Endothelial cell of umbilical vein (primary cell): ENCODE results near the gene VASN. TPM values are rescaled to one million over a fixed set of nuclear protein-coding genes. Genes with fewer than 3 reads are reported as not detected.

ENCODE experiments used
- BruUV-seq: library from RNA; stranded (reverse); fragments of 400-500 nt; replicated peaks from 2 replicates; lab custom pipeline; 2021; lab: Mats Ljungman, UMichigan
- CTCF ChIA-PET: fragments of 300-600, 350-600 bp; sonication (Branson Sonifier 250); formaldehyde crosslinking; loops from one replicate; lab custom pipeline; 2021; ENCODE audit warnings: antibody characterized with exemption, inconsistent platforms; lab: Charles Lee
- POLR2A ChIA-PET: fragments of 300-600, 350-600 bp; sonication (Branson Sonifier 250); formaldehyde crosslinking; loops from one replicate; lab custom pipeline; 2021; ENCODE audit warnings: antibody characterized with exemption, inconsistent platforms; lab: Charles Lee
- DNase-seq: peaks from one replicate; pipeline ENCODE4 v3.0.0-alpha.2; 2011; ENCODE audit warnings: low read depth, low spot score
- FAIRE-seq: peaks from 2 replicates; lab custom pipeline; 2011; peaks lifted over from hg19 to GRCh38; lab: Jason Lieb, UNC
- H2AFZ ChIP-seq: 2 replicates; pipeline ENCODE4 v1.6.0; 2012; ENCODE audit warnings: low read depth, low read length, control low read depth, inconsistent platforms
- H3K27ac ChIP-seq: 2 replicates; pipeline ENCODE4 v1.5.1; 2011; ENCODE audit warnings: low read depth, mild to moderate bottlenecking, control low read depth, low read length, moderate library complexity; ENCODE audit not compliant: insufficient read depth
- H3K27me3 ChIP-seq, 2 experiments: 2 replicates each; pipeline versions ENCODE4 v1.6.0 to v1.6.1; 2011; ENCODE audit warnings: low read length in 2 of 2, mixed read lengths in 1 of 2; ENCODE audit not compliant: control insufficient read depth in 2 of 2, insufficient read depth in 2 of 2
- H3K36me3 ChIP-seq, 2 experiments: 2 replicates in 1 of 2; 3 replicates in 1 of 2; pipeline ENCODE4 v1.5.1; 2011; ENCODE audit warnings: low read length in 2 of 2, mild to moderate bottlenecking in 1 of 2, moderate library complexity in 1 of 2; ENCODE audit not compliant: control insufficient read depth in 2 of 2, insufficient read depth in 2 of 2; ENCODE audit errors: extremely low read depth in 1 of 2
- H3K4me1 ChIP-seq: 3 replicates; pipeline ENCODE4 v1.5.1; 2011; ENCODE audit warnings: mild to moderate bottlenecking, low read length; ENCODE audit not compliant: control insufficient read depth, insufficient read depth; ENCODE audit errors: extremely low read depth
- H3K4me2 ChIP-seq: 2 replicates; pipeline ENCODE4 v1.6.1; 2011; ENCODE audit warnings: low read length, control low read depth, mixed read lengths; ENCODE audit not compliant: insufficient read depth
- H3K4me3 ChIP-seq, 3 experiments: fragments of 200-600 bp in 1 of 3; sonication (generic), shearing (Covaris generic) in 1 of 3; replicated peaks in 1 of 3; 2 replicates each; pipeline ENCODE4 v1.5.1; 2011 to 2016; ENCODE audit warnings: control low read depth in 3 of 3, low read length in 3 of 3, mild to moderate bottlenecking in 2 of 3, inconsistent platforms in 1 of 3, low read depth in 1 of 3, moderate library complexity in 1 of 3; ENCODE audit not compliant: insufficient read depth in 1 of 3
- H3K79me2 ChIP-seq: 2 replicates; pipeline ENCODE4 v1.6.0; 2012; ENCODE audit warnings: low read length, inconsistent platforms; ENCODE audit not compliant: control insufficient read depth, insufficient read depth
- H3K9ac ChIP-seq: replicated peaks from 2 replicates; pipeline ENCODE3; 2011; ENCODE audit warnings: low read length, control low read depth; ENCODE audit not compliant: insufficient read depth; ENCODE audit errors: extremely low read depth
- H3K9me1 ChIP-seq: replicated peaks from 3 replicates; pipeline ENCODE4 v1.6.0; 2011; ENCODE audit warnings: mild to moderate bottlenecking, low read length; ENCODE audit not compliant: control insufficient read depth, insufficient read depth; ENCODE audit errors: extremely low read depth
- H3K9me3 ChIP-seq: replicated peaks from 2 replicates; pipeline ENCODE4 v1.5.1; 2012; ENCODE audit warnings: low read length, inconsistent platforms; ENCODE audit not compliant: control insufficient read depth, insufficient read depth
- H4K20me1 ChIP-seq: replicated peaks from 2 replicates; pipeline ENCODE3; 2011; ENCODE audit warnings: mild to moderate bottlenecking, low read length; ENCODE audit not compliant: control insufficient read depth, insufficient read depth; ENCODE audit errors: extremely low read depth
- CTCF ChIP-seq, 2 donors: IDR thresholded peaks; 1 replicate in 1 of 2; 2 replicates in 1 of 2; pipeline ENCODE4 v1.5.1; 2011; ENCODE audit warnings: low read length in 2 of 2, mild to moderate bottlenecking in 2 of 2, moderate library complexity in 2 of 2, control low read depth in 1 of 2, inconsistent platforms in 1 of 2, low read depth in 1 of 2; ENCODE audit not compliant: insufficient read depth in 1 of 2; ENCODE audit errors: extremely low read depth in 1 of 2
- EZH2 ChIP-seq: IDR thresholded peaks from 2 replicates; pipeline ENCODE4 v1.6.1; 2012; ENCODE audit warnings: borderline replicate concordance, low read depth, mild to moderate bottlenecking, moderate library complexity, low read length, inconsistent platforms; ENCODE audit not compliant: severe bottlenecking
- FOS ChIP-seq: IDR thresholded peaks from 2 replicates; pipeline ENCODE4 v1.6.1; 2011; ENCODE audit warnings: mild to moderate bottlenecking, low read length, moderate library complexity, borderline replicate concordance; ENCODE audit not compliant: insufficient read depth
- GATA2 ChIP-seq: IDR thresholded peaks from 2 replicates; pipeline ENCODE4 v1.7.0; 2011; ENCODE audit warnings: low read depth, mild to moderate bottlenecking, moderate library complexity, mixed read lengths, low read length; ENCODE audit not compliant: insufficient read length, insufficient read depth
- JUN ChIP-seq: IDR thresholded peaks from 2 replicates; pipeline ENCODE4 v1.6.1; 2011; ENCODE audit warnings: borderline replicate concordance, low read depth; ENCODE audit not compliant: insufficient read length, insufficient read depth
- MAX ChIP-seq: IDR thresholded peaks from 2 replicates; pipeline ENCODE4 v1.6.1; 2011; ENCODE audit not compliant: insufficient read depth, insufficient read length
- MYC ChIP-seq: IDR thresholded peaks from one replicate; pipeline ENCODE4 v1.6.1; 2011; ENCODE audit warnings: mild to moderate bottlenecking, low read depth, low read length
- POLR2A ChIP-seq: IDR thresholded peaks from 2 replicates; pipeline ENCODE4 v1.6.1; 2012; ENCODE audit warnings: low read depth, mild to moderate bottlenecking, control low read depth, low read length
- POLR2AphosphoS5 ChIP-seq: IDR thresholded peaks from 2 replicates; pipeline ENCODE4 v1.6.1; 2012; ENCODE audit warnings: low read depth, mild to moderate bottlenecking, control low read depth, low read length, moderate library complexity; ENCODE audit not compliant: insufficient read depth
- dilution Hi-C: fragments of 300-500 bp; cut with MboI; formaldehyde crosslinking; loops from one replicate; pipeline ENCODE4 v1.15.0; 2019; ENCODE audit warnings: low sequenced_read_pairs; ENCODE audit not compliant: extremely low pct_ligation_motif_present
- intact Hi-C: fragments of 100-400 bp; cut with micrococcal nuclease; formaldehyde crosslinking; loops from one replicate; pipeline ENCODE4 v1.10.0; 2022
- polyA plus RNA-seq, 4 experiments: library from polyadenylated mRNA; depleted of rRNA in 3 of 4; stranded (reverse) in 3 of 4; unstranded in 1 of 4; fragments of >200 nt; gene quantifications; 2 replicates each; pipeline versions ENCODE4 v1.2.1 to v1.2.3, GENCODE V29; 2011 to 2012; ENCODE audit warnings: missing spikeins in 1 of 4
- total RNA-seq: library from RNA; stranded (reverse); gene quantifications from 2 replicates; pipeline ENCODE4 v1.2.3, GENCODE V29; 2021

The VASN gene
- total and polyA plus RNA-seq, 2 donors (not counting 3 experiments of a cell fraction or from before 2014, with no cell fraction given): 0.41 to 0.42 TPM

- H3K4me1 ChIP-seq: no peaks in the 10 kb centered on the region
These were observed 25.5 kb upstream of the VASN start for GRCh38 chr16:4345836-4346781.

More at GRCh38 chr16:4345836-4346781, 25.5 kb upstream of the VASN start:
- Histone ChIP-seq H3K79me2 (peaks cover 53% of the 10 kb centered on the region), H3K9me3 (no peaks in the 10 kb centered on the region), H3K36me3 (peaks cover 0 to 3% of the 10 kb centered on the region in 2 experiments), H4K20me1 (no peaks in the 10 kb centered on the region), H3K9me1 (no peaks in the 10 kb centered on the region), H3K4me2 (no peak overlapping the region), H3K27ac (no peak overlapping the region), H3K27me3 (no peaks in the 10 kb centered on the region), H2AFZ (no peak overlapping the region), H3K4me3 (no peak overlapping the region), H3K9ac (no peak overlapping the region)
- BruUV-seq: no TSS peak
- ChIA-PET POLR2A (no interaction called here), CTCF (interaction anchor here (0.9 to 2.7 kb wide), 6 partner anchors 23 to 92 kb away, joined by 3 to 7 read pairs (median 4); partner anchors contain the start of gene GLIS2)
- FAIRE-seq (no peak), DNase-seq (no peak)
- intact Hi-C loops (no loop called here), dilution Hi-C loops (no loop called here)
- TF ChIP-seq EZH2 (no peak), JUN (no peak), POLR2AphosphoS5 (no peak), FOS (no peak), POLR2A (no peak), MAX (no peak), MYC (no peak), CTCF (IDR thresholded peaks at IDR 0.05; ENCODE audit: extremely low read depth in 1 of 2, insufficient read depth in 1 of 2, low read depth in 1 of 2, low read length in 2 of 2) (no peak), GATA2 (no peak)
